D721Med (cell line): ENCODE measurements around the gene AGRN.
"Not testable (repeated sequence)": the region's sequence is repeated elsewhere in the genome, so short reads cannot be mapped to it uniquely, and the experiment has no call there.

ENCODE experiments used
- DNase-seq: peaks from one replicate; pipeline ENCODE4 v3.0.0; 2011; ENCODE audit warnings: low spot score; ENCODE audit not compliant: insufficient read length
- FAIRE-seq: peaks from 2 replicates; lab custom pipeline; 2011; peaks lifted over from hg19 to GRCh38; lab: Jason Lieb, UNC
- TF ChIP-seq, protein P1 (sequence below): IDR thresholded peaks from 2 replicates; pipeline ENCODE4 v1.5.1; 2012; ENCODE audit warnings: mild to moderate bottlenecking, control low read depth; ENCODE audit not compliant: insufficient read depth; ENCODE audit errors: missing control alignments

Gene AGRN

DNA sequence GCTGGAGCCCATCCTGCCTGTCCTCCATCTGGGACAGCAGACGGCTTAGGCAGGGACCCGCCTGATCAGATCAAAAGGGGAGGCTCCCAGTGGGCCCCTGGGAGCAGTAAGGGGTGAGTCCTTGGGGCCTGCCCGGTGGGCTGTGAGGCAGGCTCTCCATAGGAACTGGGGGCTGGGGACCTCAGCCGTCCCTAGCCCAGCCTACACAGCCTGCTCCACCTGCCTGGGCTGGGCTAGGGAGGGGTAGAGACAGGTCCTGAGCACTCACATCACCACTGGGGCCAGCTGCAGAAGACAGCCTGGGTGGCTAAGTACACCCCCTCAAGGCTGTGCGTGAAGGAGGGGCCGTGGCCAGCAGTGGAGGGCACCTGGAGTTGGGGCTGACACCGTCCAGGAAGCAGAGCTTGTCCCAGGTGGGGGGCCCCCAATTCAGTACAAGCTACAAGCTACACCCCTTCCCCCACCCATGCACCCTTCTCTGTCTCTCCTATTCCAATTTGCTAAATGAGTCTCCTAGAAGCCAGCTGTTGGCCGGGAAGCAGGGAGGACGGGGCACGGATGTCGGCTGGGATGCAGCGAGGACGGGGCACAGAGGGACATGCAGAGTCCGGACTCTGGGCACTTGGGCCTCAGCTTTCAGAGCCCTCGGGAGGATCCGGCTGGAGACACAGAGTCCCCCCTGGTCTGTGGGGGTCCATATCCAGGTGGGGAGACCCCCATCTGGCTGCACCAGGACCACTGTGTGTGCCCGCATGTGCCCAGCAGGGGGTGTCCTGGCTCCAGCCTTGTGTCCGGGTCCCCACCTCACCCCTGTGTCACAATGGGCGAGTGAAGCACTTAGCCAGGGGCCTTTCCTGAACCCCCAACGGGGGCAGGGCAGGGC, 4.9 kb upstream of the AGRN start:
- TF ChIP-seq, protein P1, sequence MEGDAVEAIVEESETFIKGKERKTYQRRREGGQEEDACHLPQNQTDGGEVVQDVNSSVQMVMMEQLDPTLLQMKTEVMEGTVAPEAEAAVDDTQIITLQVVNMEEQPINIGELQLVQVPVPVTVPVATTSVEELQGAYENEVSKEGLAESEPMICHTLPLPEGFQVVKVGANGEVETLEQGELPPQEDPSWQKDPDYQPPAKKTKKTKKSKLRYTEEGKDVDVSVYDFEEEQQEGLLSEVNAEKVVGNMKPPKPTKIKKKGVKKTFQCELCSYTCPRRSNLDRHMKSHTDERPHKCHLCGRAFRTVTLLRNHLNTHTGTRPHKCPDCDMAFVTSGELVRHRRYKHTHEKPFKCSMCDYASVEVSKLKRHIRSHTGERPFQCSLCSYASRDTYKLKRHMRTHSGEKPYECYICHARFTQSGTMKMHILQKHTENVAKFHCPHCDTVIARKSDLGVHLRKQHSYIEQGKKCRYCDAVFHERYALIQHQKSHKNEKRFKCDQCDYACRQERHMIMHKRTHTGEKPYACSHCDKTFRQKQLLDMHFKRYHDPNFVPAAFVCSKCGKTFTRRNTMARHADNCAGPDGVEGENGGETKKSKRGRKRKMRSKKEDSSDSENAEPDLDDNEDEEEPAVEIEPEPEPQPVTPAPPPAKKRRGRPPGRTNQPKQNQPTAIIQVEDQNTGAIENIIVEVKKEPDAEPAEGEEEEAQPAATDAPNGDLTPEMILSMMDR, result no peak
- FAIRE-seq, result no peak
- DNase-seq, result no peak

DNA sequence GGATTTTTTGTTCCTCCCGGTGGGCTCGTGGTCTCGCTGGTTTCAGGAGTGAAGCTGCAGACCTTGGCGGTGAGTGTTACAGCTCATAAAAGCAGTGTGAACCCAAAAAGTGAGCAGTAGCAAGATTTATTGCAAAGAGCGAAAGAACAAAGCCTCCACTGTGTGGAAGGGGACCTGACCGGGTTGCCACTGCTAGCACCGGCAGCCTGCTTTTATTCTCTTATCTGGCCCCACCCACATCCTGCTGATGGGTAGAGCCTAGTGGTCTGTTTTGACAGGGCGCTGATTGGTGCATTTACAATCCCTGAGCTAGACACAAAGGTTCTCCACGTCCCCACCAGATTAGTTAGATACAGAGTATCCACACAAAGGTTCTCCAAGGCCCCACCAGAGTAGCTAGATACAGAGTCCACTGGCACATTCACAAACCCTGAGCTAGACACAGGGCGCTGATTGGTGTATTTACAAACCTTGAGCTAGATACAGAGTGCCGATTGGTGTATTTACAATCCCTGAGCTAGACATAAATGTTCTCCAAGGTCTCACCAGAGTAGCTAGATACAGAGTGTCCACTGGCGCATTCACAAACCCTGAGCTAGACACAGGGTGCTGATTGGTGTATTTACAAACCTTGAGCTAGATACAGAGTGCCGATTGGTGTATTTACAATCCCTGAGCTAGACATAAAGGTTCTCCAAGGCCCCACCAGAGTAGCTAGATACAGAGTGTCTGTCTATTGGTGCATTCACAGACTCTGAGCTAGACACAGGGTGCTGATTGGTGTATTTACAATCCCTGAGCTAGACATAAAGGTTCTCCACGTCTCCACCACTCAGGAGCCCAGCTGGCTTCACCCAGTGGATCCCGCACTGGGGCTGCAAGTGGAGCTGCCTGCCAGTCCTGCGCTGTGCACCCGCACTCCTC, 2.3 kb upstream of the AGRN start:
- FAIRE-seq, DNase-seq: not testable (repeated sequence)

DNA sequence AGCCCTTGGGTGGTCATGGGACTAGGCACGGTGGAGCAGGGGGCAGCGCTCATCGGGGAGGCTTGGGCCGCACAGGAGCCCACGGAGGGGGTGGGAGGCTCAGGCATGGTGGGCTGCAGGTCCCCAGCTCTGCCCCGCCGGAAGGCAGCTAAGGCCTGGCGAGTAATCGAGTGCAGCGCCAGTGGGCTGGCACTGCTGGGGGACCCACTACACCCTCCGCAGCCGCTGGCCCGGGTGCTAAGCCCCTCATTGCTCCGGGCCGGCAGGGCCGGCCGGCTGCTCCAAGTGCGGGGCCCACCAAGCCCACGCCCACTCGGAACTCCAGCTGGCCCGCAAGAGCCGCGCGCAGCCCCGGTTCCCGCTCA, 1.6 kb upstream of the AGRN start:
- DNase-seq, FAIRE-seq: not testable (repeated sequence)

DNA sequence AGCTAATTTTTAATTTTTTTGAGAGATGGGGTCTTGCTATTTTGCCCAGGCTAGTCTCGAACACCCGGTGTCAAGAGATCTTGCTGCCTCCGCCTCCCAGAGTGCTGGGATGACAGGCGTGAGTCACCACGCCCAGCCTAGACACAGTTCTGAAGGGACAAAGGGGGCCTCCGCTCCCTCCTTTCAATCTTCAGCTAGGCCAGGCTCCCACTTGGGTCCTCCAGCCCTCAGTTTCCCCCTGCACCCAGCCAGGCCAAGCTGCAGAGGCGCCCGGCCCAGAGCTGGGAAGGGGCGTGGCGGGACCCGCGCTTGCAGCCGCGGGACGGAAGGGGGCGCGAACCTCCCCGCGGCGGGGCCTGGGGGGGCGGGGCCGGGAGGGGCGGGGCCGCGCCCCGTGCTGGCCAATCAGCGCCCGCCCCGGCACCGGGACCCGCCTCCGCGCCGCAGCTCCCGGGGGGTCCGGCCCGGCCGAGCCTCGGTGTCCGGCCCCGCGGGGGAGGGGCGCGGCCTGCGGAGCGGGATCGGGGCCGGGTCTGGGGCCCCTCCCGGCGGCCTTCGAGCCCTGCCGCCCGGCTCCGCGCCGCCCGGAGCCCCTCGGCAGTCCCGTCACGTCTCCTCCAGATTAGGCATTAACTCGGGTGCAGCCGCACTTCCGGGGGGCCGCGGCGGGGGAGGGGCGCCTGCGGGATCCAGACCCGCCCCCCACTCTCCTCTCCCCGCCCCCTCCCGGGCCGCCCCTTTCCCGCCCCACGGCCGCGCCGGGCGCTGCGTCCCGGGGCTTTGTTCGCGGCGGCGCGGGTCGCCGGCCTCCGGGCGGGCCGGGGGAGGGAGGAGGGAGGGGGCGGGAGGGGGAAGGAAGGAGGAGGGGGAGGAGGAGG, 559 bp upstream of the AGRN start:
- FAIRE-seq (no peak), DNase-seq (no peak)
- TF ChIP-seq, protein P1, result peak; percentile 31

DNA sequence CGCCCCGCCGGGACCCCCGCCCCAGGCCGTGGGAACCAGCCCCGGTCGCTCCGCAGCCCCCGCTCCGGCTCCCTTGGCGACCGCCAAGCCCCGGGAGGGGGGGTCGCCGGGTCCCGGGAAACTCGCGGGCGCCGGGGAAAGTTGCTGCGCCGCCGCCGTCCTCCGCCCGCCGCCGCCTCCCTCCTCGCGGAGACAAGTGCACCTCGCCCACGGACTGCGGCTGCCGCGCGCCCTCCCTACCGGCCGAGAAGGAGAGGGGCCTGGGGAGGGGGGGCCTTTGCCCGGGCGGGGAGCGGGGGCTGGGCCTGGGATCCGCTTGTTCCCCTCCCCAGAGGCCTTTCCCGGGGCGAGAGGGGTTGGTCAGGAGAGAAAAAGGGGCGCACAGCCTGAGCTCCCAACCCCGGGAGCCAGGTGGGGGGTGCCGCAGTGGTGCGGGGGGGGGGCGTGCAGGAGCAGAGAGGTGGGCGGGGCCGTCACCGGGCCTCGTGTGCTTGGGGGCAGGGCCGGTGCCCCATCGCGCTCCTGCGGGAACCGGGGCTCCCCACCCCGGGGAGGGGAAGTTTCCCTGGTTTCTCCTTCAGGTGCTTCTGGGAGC, 592 bp downstream of the AGRN start:
- TF ChIP-seq, protein P1, result no peak
- FAIRE-seq, result no peak
- no peak for DNase-seq

DNA sequence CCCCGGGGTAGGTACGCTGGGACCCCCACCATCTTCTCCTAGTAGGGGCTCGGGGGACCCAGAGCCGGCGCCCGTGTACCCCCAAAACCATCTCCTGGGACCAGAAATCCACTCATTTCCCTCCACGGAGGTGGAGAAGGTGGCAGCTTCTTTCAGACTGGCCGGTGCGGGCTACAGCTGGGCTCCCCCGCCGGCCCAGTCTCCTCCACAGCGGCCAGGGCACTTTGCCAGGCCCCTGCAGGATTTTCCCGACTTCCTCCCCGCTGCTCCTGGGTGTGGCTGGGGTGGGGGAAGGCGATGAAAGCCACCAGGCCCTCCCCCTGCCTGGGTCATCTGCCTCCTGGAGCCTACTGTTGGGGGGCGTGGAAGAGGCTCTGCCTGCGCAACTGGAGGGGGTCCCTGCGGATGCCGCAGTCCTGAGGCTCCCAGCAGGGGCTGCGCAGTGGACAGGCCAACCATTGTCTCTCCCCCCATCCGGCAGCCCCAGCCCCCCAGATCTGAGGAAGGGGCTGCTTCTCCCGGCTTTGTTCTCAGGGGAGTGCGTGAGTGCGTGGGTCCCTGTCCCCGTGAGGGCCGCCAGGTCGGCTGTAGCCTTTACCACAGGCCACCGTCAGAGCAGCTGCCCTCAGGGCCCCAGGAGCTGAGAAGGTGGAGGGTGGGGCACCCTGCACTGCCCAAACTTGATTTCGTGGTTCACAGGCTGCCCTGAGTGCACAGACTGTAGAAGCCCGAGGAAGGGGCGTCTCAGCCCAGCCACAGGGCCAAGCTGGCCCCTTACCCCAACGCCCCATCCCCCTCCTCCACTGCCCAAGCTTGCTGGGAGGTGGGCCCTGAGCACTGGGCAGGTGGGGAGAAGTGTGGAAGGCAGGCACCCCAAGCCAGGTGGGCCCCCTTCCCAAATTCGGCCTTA, 1.3 kb downstream of the AGRN start:
- no peak for DNase-seq
- TF ChIP-seq, protein P1, result no peak
- no peak for FAIRE-seq

DNA sequence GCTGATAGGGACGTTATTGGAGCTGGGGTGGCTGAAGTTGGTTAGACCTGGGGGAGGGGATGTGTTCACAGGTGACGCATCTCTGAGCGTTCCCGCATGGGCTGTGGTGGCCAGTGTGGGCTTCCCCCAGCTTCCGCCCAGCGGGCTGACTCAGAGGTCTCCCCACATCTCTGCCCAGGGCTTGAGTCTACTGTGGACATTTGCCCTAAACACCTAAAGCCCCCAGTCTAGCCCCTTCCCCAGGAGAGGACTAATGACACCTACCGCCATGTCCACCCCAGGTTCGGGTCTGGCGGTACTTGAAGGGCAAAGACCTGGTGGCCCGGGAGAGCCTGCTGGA, 2.0 kb downstream of the AGRN start:
- no peak for DNase-seq
- FAIRE-seq, result no peak
- TF ChIP-seq, protein P1, result no peak
